ENCODE measurements around the gene RAB35. TPM values are rescaled to one million over a fixed set of nuclear protein-coding genes. Genes with fewer than 3 reads are reported as not detected.

RAB35 gene
- total RNA-seq, 1 donor from 2014 or later = 44.4 TPM

- H3K4me3 Mint-ChIP-seq (ENCODE audit: unreplicated experiment) = no peak overlapping the region
- no peak for DNase-seq (ENCODE audit: low spot score)
- no peak for TF ChIP-seq CTCF (IDR thresholded peaks at IDR 0.05)
- H3K27me3 Mint-ChIP-seq (ENCODE audit: low read depth) = no peaks in the 10 kb centered on the region
- H3K4me1 Mint-ChIP-seq (ENCODE audit: low read depth) = no peaks in the 10 kb centered on the region
- no peaks in the 10 kb centered on the region for H3K9me3 Mint-ChIP-seq (ENCODE audit: low read depth)
- peaks cover 43% of the 10 kb centered on the region for H3K36me3 Mint-ChIP-seq (ENCODE audit: low read depth)
- no peak overlapping the region for H3K27ac Mint-ChIP-seq (ENCODE audit: unreplicated experiment)
These were observed 31.5 kb upstream of the RAB35 start for GRCh38 chr12:120148011-120148410.

GRCh38 chr12:120145164-120145563 lies 28.6 kb upstream of the RAB35 start:
- Mint-ChIP-seq H3K9me3 (ENCODE audit: low read depth) (no peaks in the 10 kb centered on the region), H3K27ac (ENCODE audit: unreplicated experiment) (no peak overlapping the region), H3K4me3 (ENCODE audit: unreplicated experiment) (no peak overlapping the region), H3K27me3 (ENCODE audit: low read depth) (no peaks in the 10 kb centered on the region), H3K36me3 (ENCODE audit: low read depth) (peaks cover 66% of the 10 kb centered on the region), H3K4me1 (ENCODE audit: low read depth) (peaks cover 12% of the 10 kb centered on the region)
- TF ChIP-seq CTCF (IDR thresholded peaks at IDR 0.05) = no peak
- no peak for DNase-seq (ENCODE audit: low spot score)

GRCh38 chr12:120144215-120144614 lies 27.7 kb upstream of the RAB35 start:
- TF ChIP-seq CTCF (IDR thresholded peaks at IDR 0.05) = no peak
- Mint-ChIP-seq H3K36me3 (ENCODE audit: low read depth) (peaks cover 66% of the 10 kb centered on the region), H3K4me3 (ENCODE audit: unreplicated experiment) (no peak overlapping the region)

GRCh38 chr12:120142231-120142877 lies 25.8 kb upstream of the RAB35 start:
- Mint-ChIP-seq H3K27me3 (ENCODE audit: low read depth) (no peaks in the 10 kb centered on the region), H3K4me3 (ENCODE audit: unreplicated experiment) (no peak overlapping the region), H3K4me1 (ENCODE audit: low read depth) (peaks cover 16% of the 10 kb centered on the region), H3K27ac (ENCODE audit: unreplicated experiment) (peak overlapping the region; percentile 41), H3K36me3 (ENCODE audit: low read depth) (peaks cover 57% of the 10 kb centered on the region), H3K9me3 (ENCODE audit: low read depth) (no peaks in the 10 kb centered on the region)
- no peak for DNase-seq (ENCODE audit: low spot score)
- no peak for TF ChIP-seq CTCF (IDR thresholded peaks at IDR 0.05)

More at GRCh38 chr12:120144215-120144614, 27.7 kb upstream of the RAB35 start:
- no peak for DNase-seq (ENCODE audit: low spot score)
- H3K27me3 Mint-ChIP-seq (ENCODE audit: low read depth) = no peaks in the 10 kb centered on the region
- peaks cover 16% of the 10 kb centered on the region for H3K4me1 Mint-ChIP-seq (ENCODE audit: low read depth)
- no peaks in the 10 kb centered on the region for H3K9me3 Mint-ChIP-seq (ENCODE audit: low read depth)
- no peak overlapping the region for H3K27ac Mint-ChIP-seq (ENCODE audit: unreplicated experiment)

GRCh38 chr12:120141336-120141735 lies 24.8 kb upstream of the RAB35 start:
- H3K4me3 Mint-ChIP-seq (ENCODE audit: unreplicated experiment) = no peak overlapping the region
- DNase-seq (ENCODE audit: low spot score) = no peak
- H3K27me3 Mint-ChIP-seq (ENCODE audit: low read depth) = no peaks in the 10 kb centered on the region
- H3K36me3 Mint-ChIP-seq (ENCODE audit: low read depth) = peaks cover 58% of the 10 kb centered on the region
- H3K4me1 Mint-ChIP-seq (ENCODE audit: low read depth) = peaks cover 16% of the 10 kb centered on the region
- no peaks in the 10 kb centered on the region for H3K9me3 Mint-ChIP-seq (ENCODE audit: low read depth)
- no peak for TF ChIP-seq CTCF (IDR thresholded peaks at IDR 0.05)
- no peak overlapping the region for H3K27ac Mint-ChIP-seq (ENCODE audit: unreplicated experiment)
